OCI-LY3 (cell line): ENCODE data around the gene SPINK4.

ENCODE experiments used
- H2AFZ ChIP-seq: fragments of 200-600, 300-600 bp; shearing (Covaris generic); 2 replicates; pipeline ENCODE4 v1.6.0; 2014; ENCODE audit warnings: antibody characterized with exemption, low read depth, low read length
- H3K27ac ChIP-seq: fragments of 200-600, 300-600 bp; sonication (generic); 2 replicates; pipeline ENCODE4 v1.5.1; 2014; ENCODE audit warnings: mild to moderate bottlenecking, low read length, moderate library complexity, mixed read lengths
- H3K27me3 ChIP-seq: fragments of 200-600, 300-600 bp; sonication (generic); 2 replicates; pipeline ENCODE4 v1.6.1; 2014; ENCODE audit warnings: low read depth, low read length, mixed read lengths
- H3K36me3 ChIP-seq: fragments of 200-600, 300-600 bp; sonication (generic); replicated peaks from 2 replicates; pipeline ENCODE3; 2014; ENCODE audit warnings: low read depth, low read length, mixed read lengths
- H3K4me1 ChIP-seq: fragments of 300-600, 200-600 bp; sonication (generic); 2 replicates; pipeline ENCODE4 v1.6.1; 2014; ENCODE audit warnings: low read length, mixed read lengths
- H3K4me2 ChIP-seq: fragments of 200-600, 300-600 bp; sonication (generic); 2 replicates; pipeline ENCODE4 v1.6.1; 2014; ENCODE audit warnings: low read length, mixed read lengths
- H3K4me3 ChIP-seq: fragments of 300-600, 200-600 bp; sonication (generic); 2 replicates; pipeline ENCODE4 v1.5.1; 2014; ENCODE audit warnings: antibody characterized with exemption, mild to moderate bottlenecking, low read length, moderate library complexity
- H3K79me2 ChIP-seq: fragments of 300-600, 200-600 bp; shearing (Covaris generic); 2 replicates; pipeline ENCODE4 v1.6.1; 2014; ENCODE audit warnings: mild to moderate bottlenecking, low read length, mixed read lengths
- H3K9ac ChIP-seq: fragments of 300-600, 200-600 bp; shearing (Covaris generic); 2 replicates; pipeline ENCODE4 v1.6.0; 2014; ENCODE audit warnings: mild to moderate bottlenecking, low read length, moderate library complexity
- H3K9me3 ChIP-seq: fragments of 200-600, 300-600 bp; shearing (Covaris generic); 2 replicates; pipeline ENCODE4 v1.6.1; 2014; ENCODE audit warnings: low read length, mixed read lengths; ENCODE audit not compliant: insufficient read depth
- H4K20me1 ChIP-seq: fragments of 200-600, 300-600 bp; sonication (generic); 2 replicates; pipeline ENCODE4 v1.6.1; 2016; ENCODE audit warnings: low read length, mixed read lengths; ENCODE audit not compliant: insufficient read depth
- CTCF ChIP-seq: fragments of 200-600, 300-600 bp; sonication (generic); IDR thresholded peaks from 2 replicates; pipeline ENCODE4 v1.5.1; 2014; ENCODE audit warnings: antibody characterized with exemption, low read length, low read depth
- EZH2phosphoT487 ChIP-seq: fragments of 200-600 bp; shearing (Covaris generic); IDR thresholded peaks from 2 replicates; pipeline ENCODE4 v1.6.1; 2018; ENCODE audit warnings: antibody characterized with exemption, mixed run types, low read depth

The SPINK4 gene

GRCh38 chr9:33239921-33240320 lies at the start of gene SPINK4:
Gene SPINK4, plus strand, starts transcription at chr9:33240167. Its CDS starts 42 bp downstream, at chr9:33240209.
- H3K4me1 ChIP-seq, result no peaks in the 10 kb centered on the region
- TF ChIP-seq EZH2phosphoT487 (no peak), CTCF (no peak)
- no peak within 1 kb of the TSS for H3K4me3 ChIP-seq
- H3K36me3 ChIP-seq, result no peaks in the 10 kb centered on the region
- H4K20me1 ChIP-seq, result no peaks in the 10 kb centered on the region
- no peak within 1 kb of the TSS for H3K4me2 ChIP-seq
- no peaks in the 10 kb centered on the region for H3K9me3 ChIP-seq
- H3K27me3 ChIP-seq, result 0 out of 2 replicates have a peak, but pooled peaks cover 3% of the 10 kb centered on the region
- no peak within 1 kb of the TSS for H3K9ac ChIP-seq
- no peak within 1 kb of the TSS for H2AFZ ChIP-seq
- no peak within 1 kb of the TSS for H3K27ac ChIP-seq
- H3K79me2 ChIP-seq, result no peaks in the 10 kb centered on the region

- no peak overlapping the region for H3K4me3 ChIP-seq
- no peak overlapping the region for H3K27ac ChIP-seq
- no peaks in the 10 kb centered on the region; the same call in 1 of the 2 replicates for H3K27me3 ChIP-seq
- H3K36me3 ChIP-seq, result no peaks in the 10 kb centered on the region
- TF ChIP-seq EZH2phosphoT487, result no peak
- TF ChIP-seq CTCF, result no peak
- no peaks in the 10 kb centered on the region for H3K9me3 ChIP-seq
- H4K20me1 ChIP-seq, result no peaks in the 10 kb centered on the region
- H3K79me2 ChIP-seq, result no peaks in the 10 kb centered on the region
- H3K9ac ChIP-seq, result no peak overlapping the region
- peaks cover 1% of the 10 kb centered on the region for H3K4me1 ChIP-seq
- no peak overlapping the region for H3K4me2 ChIP-seq
- H2AFZ ChIP-seq, result no peak overlapping the region
Observed at GRCh38 chr9:33192493-33193255, 47.3 kb upstream of the SPINK4 start.

- Histone ChIP-seq H3K9ac (no peak overlapping the region), H3K27me3 (no peaks in the 10 kb centered on the region; the same call in 1 of the 2 replicates), H3K4me1 (no peaks in the 10 kb centered on the region), H3K27ac (no peak overlapping the region), H3K4me3 (no peak overlapping the region), H3K9me3 (no peaks in the 10 kb centered on the region), H4K20me1 (no peaks in the 10 kb centered on the region), H3K79me2 (no peaks in the 10 kb centered on the region), H3K36me3 (no peaks in the 10 kb centered on the region), H3K4me2 (no peak overlapping the region), H2AFZ (no peak overlapping the region)
- no peak for TF ChIP-seq CTCF
- no peak for TF ChIP-seq EZH2phosphoT487
Observed at GRCh38 chr9:33193818-33194217, 46.1 kb upstream of the SPINK4 start.

GRCh38 chr9:33196736-33197135 lies 43.2 kb upstream of the SPINK4 start:
- H3K4me3 ChIP-seq, result no peak overlapping the region
- H3K79me2 ChIP-seq, result no peaks in the 10 kb centered on the region
- no peak overlapping the region for H3K4me2 ChIP-seq

More at GRCh38 chr9:33196736-33197135, 43.2 kb upstream of the SPINK4 start:
- TF ChIP-seq EZH2phosphoT487 (no peak), CTCF (no peak)
- H3K4me1 ChIP-seq, result peaks cover 2% of the 10 kb centered on the region; the same call in 1 of the 2 replicates
- H3K9ac ChIP-seq, result no peak overlapping the region
- H2AFZ ChIP-seq, result no peak overlapping the region
- H3K9me3 ChIP-seq, result no peaks in the 10 kb centered on the region
- no peaks in the 10 kb centered on the region for H3K36me3 ChIP-seq
- H3K27me3 ChIP-seq, result no peaks in the 10 kb centered on the region
- H3K27ac ChIP-seq, result no peak overlapping the region
- no peaks in the 10 kb centered on the region for H4K20me1 ChIP-seq
